HEK293T (cell line): ENCODE data around the gene ZNF622.

Source experiments
- BHLHE40 ChIP-seq: fragments of 450-650 bp; IDR thresholded peaks from 2 replicates; pipeline ENCODE4 v1.6.1; 2016; ENCODE audit warnings: mild to moderate bottlenecking, moderate library complexity, borderline replicate concordance
- FOXA1 ChIP-seq: fragments of 450-650 bp; IDR thresholded peaks from 2 replicates; pipeline ENCODE4 v1.6.1; 2016; ENCODE audit warnings: mild to moderate bottlenecking

DNA sequence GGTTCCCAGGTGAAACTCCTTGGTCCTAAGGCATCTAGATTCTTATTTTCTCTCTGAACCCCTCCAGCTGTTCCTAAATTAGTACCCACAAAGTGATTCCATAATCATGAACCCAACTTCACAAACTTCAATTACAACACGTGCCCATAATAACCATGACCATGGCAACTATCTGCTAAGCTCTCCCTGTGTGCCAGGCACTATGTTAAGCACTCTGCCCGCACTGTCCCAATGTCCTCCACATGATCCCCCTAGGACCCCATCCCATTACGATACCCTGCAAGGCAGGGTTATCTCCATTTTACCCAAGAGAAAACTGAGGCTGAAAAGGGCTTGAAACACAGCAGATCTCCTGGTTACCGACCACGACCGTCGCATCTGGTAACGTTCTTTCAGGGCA, 25.3 kb upstream of the ZNF622 start:
- no peak for TF ChIP-seq BHLHE40
- TF ChIP-seq FOXA1: no peak
